IPS DF 4.7 (cell line): ENCODE results near the gene GFRA1.

ENCODE experiments used
- DNase-seq: peaks from one replicate; pipeline ENCODE4 v3.0.0-alpha.2; 2013; ENCODE audit warnings: low spot score; ENCODE audit errors: extremely low read depth

The GFRA1 gene

DNA sequence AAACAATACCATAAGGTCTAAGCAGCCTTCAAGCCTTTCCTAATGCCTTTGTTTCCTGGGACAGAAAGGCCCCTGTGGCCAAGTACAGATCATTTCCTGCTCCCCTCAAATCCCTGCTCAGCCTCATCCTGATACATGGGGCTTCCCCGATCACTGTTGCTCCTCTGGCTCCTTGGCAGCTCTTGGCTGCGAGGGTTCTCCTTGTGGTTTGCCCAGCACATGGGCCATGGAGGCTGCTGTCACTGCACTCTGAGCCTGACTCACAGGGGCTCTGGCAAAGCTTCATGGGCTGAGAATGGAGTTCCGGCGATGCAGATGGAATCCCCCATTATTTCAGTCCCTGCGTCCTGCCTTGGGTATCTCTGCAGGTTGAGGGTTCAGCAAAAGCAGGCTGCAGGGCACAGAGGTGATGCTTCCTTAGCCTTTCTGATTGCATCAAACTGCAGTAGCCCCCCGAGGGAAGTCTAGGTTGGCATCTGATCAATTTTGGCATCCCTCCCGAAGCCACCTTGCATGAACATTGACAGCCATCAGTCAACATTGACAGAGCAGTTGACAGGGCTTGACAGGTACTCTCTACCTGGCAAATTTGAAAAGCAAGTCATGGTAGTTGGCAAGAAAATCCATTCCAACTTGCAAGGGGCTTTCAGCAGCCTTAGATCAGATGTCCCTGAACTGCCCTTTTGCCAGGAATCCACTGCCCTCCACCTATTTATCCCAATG is 168.6 kb downstream of the GFRA1 start:
- DNase-seq: no peak

DNA sequence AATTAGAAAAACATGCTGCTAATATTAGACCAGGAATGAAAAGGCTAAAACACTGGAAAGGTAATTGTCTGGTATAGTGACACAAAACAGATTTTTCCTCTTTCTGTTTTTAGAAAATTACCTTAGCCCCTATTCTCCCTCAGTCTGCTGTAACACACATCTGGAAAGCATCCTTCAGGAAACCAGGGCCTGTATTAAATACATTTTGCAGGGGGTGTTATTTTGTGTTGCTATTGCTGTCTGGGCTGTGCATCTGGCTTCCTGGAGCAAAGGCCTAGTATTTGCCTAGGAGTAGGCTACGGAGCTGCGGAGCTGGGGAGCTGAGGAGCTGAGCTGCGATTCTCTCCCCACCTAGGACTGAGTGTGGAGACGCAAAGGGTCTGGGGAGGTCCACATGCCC is 169.3 kb downstream of the GFRA1 start:
- DNase-seq: no peak

DNA sequence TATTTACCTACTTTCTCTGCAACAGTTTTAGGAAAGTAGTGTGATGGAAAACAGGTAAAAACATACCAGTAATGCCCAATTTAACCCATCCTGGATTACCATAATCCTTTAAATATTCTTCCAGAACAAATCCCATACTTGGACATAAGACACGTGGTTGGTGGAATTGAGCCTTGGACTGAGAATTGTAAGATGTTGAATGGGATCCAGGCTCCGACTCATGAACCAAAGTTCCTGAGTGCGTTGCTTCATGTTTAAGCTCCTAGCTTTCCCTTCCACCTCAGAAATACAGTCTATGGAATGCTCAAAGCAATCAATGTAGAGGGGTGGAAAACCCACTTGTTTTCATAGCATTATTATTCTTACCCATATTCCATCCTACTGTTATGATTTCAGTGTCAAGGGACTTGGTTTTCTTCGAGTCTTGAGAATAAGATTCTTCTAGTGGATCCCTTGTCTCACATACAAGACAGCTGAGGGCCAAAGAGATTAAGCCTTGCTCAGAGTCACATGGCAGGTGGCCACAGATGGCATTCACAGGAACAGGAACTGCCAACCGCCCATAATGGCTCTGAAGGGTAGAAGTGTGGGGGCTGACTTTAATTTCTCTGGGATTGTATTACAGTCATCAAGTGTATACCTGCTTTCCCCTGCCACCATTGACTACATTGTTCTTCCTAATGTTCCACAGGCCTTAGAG is 171.2 kb downstream of the GFRA1 start:
- no peak for DNase-seq

DNA sequence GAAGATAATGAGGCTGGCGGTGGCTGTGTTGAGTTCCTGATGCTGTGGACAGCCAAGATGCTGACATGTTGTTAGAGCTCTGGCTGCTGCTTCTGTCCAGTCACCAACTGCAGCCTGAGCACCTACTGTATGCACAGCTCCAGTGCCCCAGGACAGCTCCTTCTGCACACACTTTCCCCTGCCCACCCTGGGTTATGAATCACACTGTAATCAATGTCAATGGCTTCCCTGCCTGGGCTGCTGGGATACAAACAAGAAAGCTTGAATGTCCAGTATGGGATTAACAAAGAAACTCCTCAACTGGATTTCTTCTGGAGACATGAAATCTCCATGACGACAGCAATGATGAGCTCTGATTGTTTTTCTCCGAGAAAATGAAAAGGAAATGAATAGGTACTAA is 172.0 kb downstream of the GFRA1 start:
- DNase-seq: no peak

DNA sequence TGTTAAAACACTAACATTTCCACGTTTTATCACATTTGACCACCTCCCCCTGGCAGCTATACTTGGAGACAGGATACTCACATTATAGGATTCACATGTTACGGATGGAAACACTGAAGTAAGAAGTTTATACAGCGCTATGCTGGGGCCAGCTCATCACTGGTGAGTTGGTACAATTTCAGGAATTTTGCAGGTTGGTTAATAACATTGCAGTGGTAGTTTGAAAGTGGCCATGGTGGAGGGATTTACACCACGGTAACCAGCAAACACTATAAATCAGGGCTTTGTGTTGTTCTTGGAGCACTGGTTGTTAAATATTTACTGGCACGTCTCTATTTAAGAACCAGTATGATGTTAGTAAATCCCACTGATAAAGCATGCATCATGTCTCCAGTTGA is 174.0 kb downstream of the GFRA1 start:
- no peak for DNase-seq

DNA sequence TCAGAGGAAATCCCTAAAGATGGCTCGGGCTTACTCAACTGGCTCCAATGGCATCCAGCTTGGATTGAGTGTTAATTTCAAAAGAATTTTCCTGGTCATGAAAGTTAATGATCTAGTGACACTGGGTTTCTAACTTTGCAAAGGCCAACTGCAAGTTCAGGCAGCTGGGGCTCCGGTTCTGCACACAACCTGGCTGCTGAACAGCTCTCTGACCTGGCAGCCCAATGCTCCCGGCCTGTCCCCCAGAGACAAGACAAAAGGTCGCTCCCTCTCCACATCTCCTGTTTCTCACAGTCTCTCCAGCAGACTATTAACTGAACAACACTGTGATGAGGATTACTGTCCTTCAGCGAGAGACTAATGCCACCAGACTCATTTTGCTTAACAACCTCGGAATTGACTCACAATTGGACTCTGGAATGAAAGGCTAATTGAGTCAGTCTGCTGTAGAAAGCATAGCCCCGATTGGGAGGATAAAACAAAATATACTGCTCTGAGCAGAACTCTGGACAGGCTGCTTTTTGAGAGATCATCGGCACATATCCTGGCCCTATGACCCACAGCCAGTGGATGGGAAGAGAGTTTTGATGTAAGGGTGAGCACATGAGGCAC is 174.5 kb downstream of the GFRA1 start:
- no peak for DNase-seq

DNA sequence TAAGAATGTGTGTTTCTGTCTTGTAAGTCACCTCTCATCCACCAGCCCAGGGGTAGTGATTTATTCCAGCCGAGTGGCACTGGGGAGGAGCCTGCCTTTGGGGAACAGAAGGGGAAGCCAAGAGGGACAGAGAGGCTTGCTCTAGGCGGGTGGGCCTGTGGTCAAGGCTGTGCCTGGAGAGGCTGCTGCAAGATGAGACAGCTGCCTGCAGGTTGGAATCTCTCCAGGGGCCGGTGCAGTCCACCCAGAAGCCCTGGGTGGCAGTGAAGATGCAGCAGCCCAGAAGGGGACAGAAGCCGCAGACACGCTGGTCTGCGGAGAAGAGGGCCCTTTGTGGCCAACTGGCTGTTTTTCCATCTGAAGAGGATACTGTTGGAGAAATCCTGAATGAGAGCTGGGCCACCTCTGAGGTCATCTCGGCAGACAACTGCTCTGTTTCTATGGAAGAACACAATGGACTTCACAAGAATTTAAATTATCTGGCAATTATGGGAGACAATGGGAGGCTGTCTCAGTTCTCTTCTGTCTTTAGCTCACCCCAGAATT is 175.7 kb downstream of the GFRA1 start:
- DNase-seq: no peak

DNA sequence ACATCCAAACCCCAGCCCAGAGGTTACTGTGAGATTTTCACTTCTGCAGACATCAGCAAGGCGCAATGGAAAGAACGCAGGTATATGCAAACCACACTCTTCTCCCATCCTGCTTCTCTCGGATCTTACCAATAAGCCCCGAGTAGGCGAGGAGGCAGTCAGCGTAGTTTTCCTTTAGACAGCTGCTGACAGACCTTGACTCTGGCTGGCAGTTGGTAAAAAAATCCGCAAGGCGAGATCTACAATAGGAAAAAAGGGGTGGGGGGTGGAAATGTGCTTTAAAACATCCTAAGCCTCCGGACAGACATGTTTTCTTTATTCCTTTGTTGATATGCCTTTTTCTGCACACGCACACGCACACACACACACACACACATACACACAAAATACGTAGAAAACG is 176.5 kb downstream of the GFRA1 start:
- DNase-seq: no peak

DNA sequence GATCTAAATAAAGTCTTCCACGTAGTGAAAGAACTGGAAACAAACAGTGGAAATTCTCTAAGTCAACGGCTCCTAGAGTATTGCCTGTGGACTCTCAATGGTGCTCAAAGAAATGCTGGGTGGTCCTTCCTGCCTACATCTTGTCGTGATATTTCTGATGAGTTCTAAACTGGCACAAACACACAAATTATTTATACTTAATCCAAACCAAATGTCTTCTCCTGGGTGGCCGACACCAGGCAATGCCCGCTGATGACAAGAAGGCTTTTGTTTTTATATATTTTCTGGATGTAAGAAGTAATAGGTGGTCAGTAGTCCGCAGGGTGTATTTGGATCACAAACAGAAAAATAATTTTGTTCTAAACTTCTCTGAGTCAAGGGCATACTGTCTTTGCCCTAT is 178.7 kb downstream of the GFRA1 start:
- DNase-seq: no peak

DNA sequence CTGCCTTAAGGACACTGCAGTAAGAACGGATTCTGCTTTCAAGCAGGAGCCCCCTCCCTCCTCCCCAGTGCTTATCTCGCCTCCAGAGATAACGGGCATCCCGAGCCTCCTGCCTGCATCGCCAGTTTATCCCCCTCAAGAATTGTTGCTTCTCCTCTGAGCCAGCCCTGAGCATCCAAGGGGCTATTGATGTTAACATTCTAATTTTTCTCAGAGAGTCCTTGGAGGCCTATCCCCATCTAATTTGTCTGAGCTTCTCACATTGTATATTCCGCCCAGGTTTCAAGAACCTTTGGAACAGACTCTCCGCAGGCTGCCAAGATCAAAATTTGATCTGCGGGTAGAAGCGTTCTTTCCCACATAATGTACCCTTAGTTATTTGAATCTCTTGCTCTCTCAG is 180.0 kb downstream of the GFRA1 start:
- no peak for DNase-seq

DNA sequence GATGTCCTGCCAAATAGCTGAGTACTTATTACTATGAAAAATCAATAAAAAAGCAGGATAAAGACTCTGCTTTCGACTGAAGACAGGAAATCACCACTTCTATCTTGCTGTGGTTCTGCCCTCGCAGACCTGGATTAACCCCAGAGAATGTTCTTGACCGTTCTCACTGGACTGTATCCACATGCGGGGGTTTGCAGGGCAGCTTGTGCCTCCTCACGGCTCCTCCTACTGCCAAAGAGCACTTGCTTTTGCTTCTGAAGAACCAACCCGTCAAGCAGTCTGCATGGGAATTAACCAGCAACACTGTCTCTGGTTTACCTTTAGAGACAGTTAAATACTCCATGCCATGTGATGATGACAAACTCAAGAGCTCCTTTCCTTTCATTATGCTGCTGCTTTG is 184.0 kb downstream of the GFRA1 start:
- DNase-seq: no peak

DNA sequence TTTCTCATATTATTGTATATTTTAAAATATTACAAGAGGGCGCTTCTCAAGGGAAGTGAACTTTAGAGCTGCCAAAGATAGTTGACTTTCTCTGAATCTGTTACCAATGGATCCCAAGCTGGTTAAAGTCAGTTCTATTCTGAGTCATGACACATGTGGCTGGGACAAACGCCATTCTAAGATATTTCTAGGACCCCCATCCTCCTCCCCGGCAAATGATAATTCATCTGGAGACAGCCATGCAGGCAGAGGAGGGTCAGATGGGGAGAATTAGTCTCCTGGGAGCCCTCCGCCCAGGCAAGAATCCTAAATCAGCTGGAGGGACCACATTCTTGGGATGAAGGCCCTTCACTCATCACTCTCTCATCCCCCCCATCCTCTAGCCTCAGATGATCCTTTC is 187.7 kb downstream of the GFRA1 start:
- no peak for DNase-seq

DNA sequence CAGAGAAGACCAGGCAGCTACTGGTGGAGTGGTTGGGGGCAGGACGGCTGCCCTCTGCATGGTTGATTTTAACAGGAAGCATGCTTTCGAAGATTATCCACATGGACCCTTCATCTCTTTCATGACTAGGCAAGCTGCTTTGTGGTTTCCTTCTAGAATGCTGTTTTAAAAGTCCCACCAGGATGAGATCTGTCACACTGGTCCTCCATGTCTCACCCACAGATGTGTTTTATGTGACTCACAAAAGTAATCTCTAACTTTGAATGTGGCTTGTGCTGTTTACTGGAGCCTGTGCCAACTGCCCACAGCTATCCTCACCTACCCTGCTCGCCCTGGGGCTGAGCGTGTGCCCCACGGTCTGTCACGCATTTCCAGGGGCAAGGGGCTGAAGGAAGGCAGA is 188.8 kb downstream of the GFRA1 start:
- no peak for DNase-seq

DNA sequence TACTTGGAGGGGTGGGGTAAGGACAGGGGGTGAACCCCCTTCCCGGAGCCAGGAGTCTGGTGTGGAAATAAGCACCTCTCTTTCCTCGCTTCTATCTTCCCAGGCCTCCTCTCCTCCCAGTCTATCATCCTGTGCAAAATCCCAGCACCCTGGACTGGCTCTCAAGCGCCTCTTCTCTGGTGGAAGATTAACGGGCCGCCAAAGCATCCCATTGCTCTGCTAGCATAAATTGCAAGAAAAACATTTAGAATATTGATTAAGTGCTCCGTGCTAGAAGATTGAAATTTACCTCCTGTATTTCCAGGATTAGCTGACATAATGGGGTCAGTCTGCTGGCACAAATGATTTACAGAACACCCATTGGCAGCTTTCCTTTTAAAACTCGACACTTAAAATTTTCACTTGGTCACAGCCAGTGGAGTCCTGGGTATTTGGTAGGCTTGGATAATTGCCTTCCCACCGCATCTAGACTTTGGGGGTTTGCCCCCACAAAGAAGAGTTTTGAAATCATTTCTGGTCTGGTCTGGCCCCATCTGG is 189.7 kb downstream of the GFRA1 start:
- no peak for DNase-seq

DNA sequence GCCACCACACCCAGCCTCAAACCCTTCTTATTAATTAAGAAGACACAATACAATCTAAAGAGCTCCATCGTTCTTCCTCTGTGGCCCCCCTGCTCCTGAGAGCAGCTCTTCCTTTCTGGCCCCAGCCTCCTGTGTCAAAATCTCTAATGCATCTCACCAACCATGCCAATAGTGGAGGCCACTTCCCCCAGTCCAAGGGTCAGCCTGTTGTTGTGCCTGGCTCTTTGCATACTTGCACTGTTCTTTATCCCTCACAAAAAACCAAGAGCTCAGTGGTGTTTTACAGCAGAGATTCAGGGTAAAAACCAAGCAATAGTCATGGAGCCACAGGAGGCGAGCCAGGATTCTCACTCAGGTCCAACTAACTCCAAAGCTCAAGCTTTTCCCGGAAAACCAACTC is 190.2 kb downstream of the GFRA1 start:
- no peak for DNase-seq

DNA sequence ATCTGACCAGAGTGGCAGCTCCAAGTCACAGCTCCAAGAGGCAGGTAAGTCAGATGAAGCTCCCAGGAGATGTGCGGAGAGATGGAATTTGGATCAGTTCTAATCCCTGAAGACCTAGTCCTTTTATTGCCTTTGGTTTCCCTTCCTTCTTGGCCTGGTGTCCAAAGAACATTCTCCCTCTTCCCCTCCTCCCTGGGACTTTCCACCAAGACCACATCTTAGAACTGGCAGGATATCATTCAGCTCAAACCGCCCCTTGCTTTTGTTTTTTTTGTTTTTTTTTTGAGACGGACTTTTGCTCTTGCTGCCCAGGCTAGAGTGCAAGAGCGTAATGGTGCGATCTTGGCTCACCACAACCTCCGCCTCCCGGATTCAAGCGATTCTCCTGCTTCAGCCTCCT is 190.8 kb downstream of the GFRA1 start:
- no peak for DNase-seq

DNA sequence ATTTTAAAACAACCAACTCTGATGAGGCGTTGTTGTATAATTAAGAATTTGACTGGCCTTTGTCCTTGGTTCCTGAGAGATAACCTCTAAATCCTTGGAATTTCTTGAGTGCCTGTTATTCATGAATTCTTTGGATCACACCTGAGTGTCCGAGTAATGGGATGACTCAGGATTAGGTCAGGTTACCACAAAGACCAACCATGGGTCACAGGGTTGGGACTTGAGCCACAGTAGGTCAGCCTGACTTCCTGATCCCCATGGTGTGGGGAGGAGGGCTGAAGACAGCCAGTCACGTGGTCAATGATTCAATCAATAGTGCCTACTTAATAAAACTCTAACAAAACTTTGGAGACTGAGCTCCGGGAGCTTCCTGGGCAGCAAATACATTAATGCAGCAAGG is 192.5 kb downstream of the GFRA1 start:
- peak; percentile 49 for DNase-seq

DNA sequence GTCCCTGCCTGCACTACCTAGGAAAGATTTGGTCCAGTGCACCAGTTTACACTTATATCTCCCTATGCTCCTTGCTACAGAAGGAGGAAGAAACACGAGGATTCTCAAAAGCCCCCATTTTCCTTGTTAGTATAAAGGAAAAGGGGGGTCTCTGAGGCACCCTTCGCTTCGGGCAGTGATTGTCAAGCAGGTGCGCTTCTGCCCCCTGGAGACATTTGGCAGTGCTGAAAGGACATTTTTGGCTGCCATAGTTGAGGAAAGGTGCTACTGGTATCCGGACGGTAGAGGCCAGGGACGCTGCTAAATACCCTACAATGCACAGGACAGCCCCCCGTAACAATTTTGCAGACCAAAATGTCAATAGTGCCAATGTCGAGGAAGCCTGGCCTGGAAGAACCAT is 193.7 kb downstream of the GFRA1 start:
- no peak for DNase-seq

DNA sequence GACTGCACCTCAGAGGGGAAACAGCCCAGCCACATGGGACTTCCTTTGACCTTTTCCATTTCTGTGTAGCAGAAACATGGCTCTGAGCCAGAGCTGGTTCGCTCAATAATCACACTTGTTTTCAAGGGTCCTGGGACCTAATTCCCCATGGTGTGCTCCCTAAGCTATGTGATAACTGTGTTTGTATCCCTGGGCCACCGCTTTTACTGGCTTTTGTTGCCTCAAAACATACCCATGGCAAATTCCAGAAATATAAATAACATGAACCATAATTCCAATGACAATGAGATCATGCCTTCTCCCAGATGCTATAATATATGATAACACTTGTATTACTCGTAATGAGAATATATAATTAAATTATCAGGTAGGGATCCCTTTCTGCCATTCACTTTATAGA is 196.4 kb downstream of the GFRA1 start:
- no peak for DNase-seq

DNA sequence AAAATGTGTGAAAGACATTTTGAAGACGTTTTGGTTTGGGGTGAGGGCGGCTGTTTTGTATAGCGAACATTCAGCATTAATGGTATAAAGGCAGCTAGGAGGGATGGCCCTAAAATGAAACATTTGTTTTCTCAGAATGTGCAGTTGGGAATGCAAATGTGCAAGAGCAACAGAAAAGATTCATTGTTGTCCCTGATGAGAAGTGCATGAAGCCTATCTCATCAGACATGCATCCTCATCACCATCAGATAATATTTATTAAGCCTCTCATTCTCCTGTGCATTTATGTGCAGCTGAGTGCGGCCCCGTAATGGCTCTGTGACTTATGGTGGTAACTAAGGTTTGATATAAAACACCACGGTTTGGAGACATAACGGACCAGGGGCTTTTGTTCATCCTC is 199.5 kb downstream of the GFRA1 start:
- no peak for DNase-seq

DNA sequence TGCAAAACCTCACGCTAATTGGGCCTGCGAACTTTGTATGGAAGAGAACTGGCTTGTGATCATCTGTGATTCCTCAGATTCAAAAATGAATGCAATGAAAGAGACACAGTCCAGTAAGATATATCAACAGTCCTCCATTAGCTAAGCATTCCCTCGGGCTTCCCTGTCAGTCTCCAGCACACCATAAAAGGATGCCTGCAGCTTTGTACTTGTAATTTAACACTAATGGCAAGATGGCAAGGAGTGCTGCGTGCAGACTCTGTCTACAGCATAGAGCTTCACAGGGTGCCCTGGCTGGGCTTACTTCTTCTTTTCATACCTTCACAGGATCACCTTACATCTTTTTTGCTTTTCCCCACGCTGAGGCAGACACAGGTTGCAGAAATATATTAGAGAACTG is 200.0 kb downstream of the GFRA1 start:
- DNase-seq: no peak

DNA sequence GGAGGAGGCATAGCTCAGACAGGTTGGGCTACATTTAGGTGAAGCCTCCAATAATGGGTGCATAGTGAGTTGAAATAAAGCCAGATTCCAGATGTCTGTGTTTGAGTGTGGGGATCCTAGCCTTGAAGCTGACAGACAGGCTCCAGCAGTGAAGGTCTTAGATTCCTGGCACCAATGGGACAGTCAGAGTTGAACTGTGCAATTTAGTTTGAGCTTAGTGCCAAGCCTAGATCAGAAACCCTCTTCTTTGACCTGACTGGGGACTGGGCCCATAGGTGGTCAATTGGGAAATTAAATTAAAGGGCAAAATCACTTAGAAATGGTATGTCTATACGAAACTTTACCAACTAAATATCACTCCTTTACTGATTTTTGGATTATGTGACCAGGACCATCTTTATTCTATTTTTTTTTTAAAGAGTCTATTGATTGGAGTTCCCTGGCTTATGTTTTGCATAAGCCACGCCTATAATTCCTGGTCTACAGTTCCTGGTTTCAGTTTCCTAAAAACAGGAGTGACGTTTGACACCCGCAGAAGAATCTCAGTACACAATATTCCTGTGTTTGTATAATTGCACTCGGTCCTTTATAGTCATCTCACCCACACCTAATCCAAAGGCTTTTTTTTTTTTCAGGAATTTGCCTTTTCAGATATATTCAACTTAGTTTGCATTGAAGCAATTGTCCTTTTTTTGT is 201.4 kb downstream of the GFRA1 start:
- DNase-seq: no peak
